ENCODE measurements around the gene SMIM13.
A peak's percentile ranks its signal among the peaks of the same experiment; 100 is the strongest.

GRCh38 chr6:11044712-11045167, 48.9 kb upstream of the SMIM13 start:
- peak in 1 of 12 donors; percentile 19 for TF ChIP-seq CTCF (IDR thresholded peaks at IDR 0.05)
- TF ChIP-seq POLR2A (IDR thresholded peaks at IDR 0.05), result no peak

Measured in heart left ventricle (tissue), 13 donors.